Renal pelvis (tissue), 4 donors: Measurements from ENCODE around the gene DUSP1. TPM values are rescaled to one million over a fixed set of nuclear protein-coding genes. Genes with fewer than 3 reads are reported as not detected.
A peak's percentile ranks its signal among the peaks of the same experiment; 100 is the strongest.
"Not testable (repeated sequence)": the region's sequence is repeated elsewhere in the genome, so short reads cannot be mapped to it uniquely, and the experiment has no call there.

Source experiments
- DNase-seq: peaks from one replicate; pipeline ENCODE4 v3.0.0-alpha.2; 2013
- polyA plus RNA-seq, 3 donors: library from polyadenylated mRNA; unstranded; fragments of 120-200 nt; gene quantifications; one replicate each; pipeline ENCODE4 v1.2.1, GENCODE V29; 2013; ENCODE audit not compliant: insufficient read length in 3 of 3

The DUSP1 gene
- polyA plus RNA-seq, 3 donors: 34.8 to 41.2 (median 39.5) TPM

- no peak for DNase-seq
Measured at GRCh38 chr5:172802112-172802511, 31.1 kb upstream of the DUSP1 start.

- no peak for DNase-seq
Measured at GRCh38 chr5:172801179-172801671, 30.2 kb upstream of the DUSP1 start.

- DNase-seq: no peak
Measured at GRCh38 chr5:172800088-172800551, 29.1 kb upstream of the DUSP1 start.

- no peak for DNase-seq
Measured at GRCh38 chr5:172799416-172799815, 28.4 kb upstream of the DUSP1 start.

- DNase-seq: no peak
Measured at GRCh38 chr5:172798422-172799215, 27.6 kb upstream of the DUSP1 start.

- no peak for DNase-seq
Measured at GRCh38 chr5:172797771-172798191, 26.8 kb upstream of the DUSP1 start.

- DNase-seq: no peak
Measured at GRCh38 chr5:172796306-172796705, 25.3 kb upstream of the DUSP1 start.

GRCh38 chr5:172795318-172795977, 24.5 kb upstream of the DUSP1 start:
- peak; percentile 90 for DNase-seq

- DNase-seq: no peak
Measured at GRCh38 chr5:172793577-172794488, 22.8 kb upstream of the DUSP1 start.

- no peak for DNase-seq
Measured at GRCh38 chr5:172792701-172793570, 21.9 kb upstream of the DUSP1 start.

GRCh38 chr5:172791726-172792445, 20.9 kb upstream of the DUSP1 start:
- no peak for DNase-seq

GRCh38 chr5:172791286-172791685, 20.3 kb upstream of the DUSP1 start:
- no peak for DNase-seq

GRCh38 chr5:172790496-172790889, 19.5 kb upstream of the DUSP1 start:
- DNase-seq: no peak

GRCh38 chr5:172789687-172790495, 18.9 kb upstream of the DUSP1 start:
- DNase-seq: no peak

- no peak for DNase-seq
Measured at GRCh38 chr5:172788771-172789686, 18.0 kb upstream of the DUSP1 start.

- not testable (repeated sequence) for DNase-seq
Measured at GRCh38 chr5:172787538-172787937, 16.5 kb upstream of the DUSP1 start.

GRCh38 chr5:172786736-172787462, 15.9 kb upstream of the DUSP1 start:
- DNase-seq: no peak
